H7 (cell line): ENCODE results near the gene LRRC8E. TPM values are rescaled to one million over a fixed set of nuclear protein-coding genes. Genes with fewer than 3 reads are reported as not detected.
"Not testable (repeated sequence)": the region's sequence is repeated elsewhere in the genome, so short reads cannot be mapped to it uniquely, and the experiment has no call there.

Experiments
- DNase-seq: peaks from one replicate; pipeline ENCODE4 v3.0.0; 2012
- H3K27me3 ChIP-seq: 2 replicates; pipeline ENCODE4 v1.6.0; 2011; ENCODE audit warnings: mild to moderate bottlenecking, low read length; ENCODE audit not compliant: control insufficient read depth, insufficient read depth
- H3K36me3 ChIP-seq: replicated peaks from 2 replicates; pipeline ENCODE4 v1.5.1; 2011; ENCODE audit warnings: low read length; ENCODE audit not compliant: control insufficient read depth, insufficient read depth
- H3K4me3 ChIP-seq: 2 replicates; pipeline ENCODE4 v1.5.1; 2011; ENCODE audit warnings: low read depth, mild to moderate bottlenecking, control low read depth, low read length, moderate library complexity; ENCODE audit not compliant: insufficient read depth
- total RNA-seq: library from RNA; depleted of rRNA; stranded (reverse); fragments of >200 nt; shearing (Covaris generic); gene quantifications from 2 replicates; pipeline ENCODE4 v1.2.3, GENCODE V29; 2014

LRRC8E gene
- total RNA-seq, 1 experiment from 2014 or later = 1.6 TPM

GRCh38 chr19:7926727-7927604 lies 38.7 kb downstream of the LRRC8E start:
- Histone ChIP-seq H3K36me3 (peaks cover 4% of the 10 kb centered on the region), H3K27me3 (no peaks in the 10 kb centered on the region), H3K4me3 (no peak overlapping the region)
- no peak for DNase-seq

DNA sequence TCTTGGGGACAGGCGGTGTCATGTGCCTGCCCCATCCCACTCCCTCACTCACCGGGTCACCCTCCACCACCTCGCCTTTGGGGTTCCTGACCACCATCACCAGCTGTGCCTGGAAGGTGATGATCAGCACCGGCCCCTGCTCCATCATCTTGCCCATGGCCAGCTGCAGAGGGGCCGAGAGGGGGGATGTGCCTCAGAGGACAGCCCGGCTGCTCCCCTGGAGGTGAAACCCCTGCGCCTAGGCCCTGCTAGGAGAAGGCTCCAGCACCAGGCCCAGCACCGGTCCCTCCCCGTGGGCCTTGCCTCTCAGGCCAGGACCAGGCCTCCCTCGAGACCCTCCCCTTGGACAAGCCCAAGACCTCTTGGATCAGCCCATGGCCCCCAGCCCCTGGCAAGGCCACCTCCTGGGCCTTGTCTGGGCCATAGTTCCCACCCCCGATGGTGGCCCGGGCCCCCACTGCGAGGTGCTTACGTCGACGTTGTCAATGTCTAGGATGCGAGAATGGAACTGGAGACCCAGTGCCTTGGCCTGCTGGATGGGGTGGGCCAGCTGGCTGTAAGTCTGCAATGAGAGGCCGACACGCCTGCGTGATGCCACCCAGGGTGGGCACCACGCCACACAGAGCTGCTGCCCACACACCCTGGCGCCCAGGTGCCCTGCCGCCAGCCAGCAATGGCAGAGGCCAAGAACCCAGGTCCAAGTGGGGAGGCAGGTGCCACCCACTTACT lies 39.5 kb downstream of the LRRC8E start:
- peaks cover 10% of the 10 kb centered on the region for H3K36me3 ChIP-seq
- H3K27me3 ChIP-seq = no peaks in the 10 kb centered on the region
- no peak overlapping the region for H3K4me3 ChIP-seq
- peak; percentile 43 for DNase-seq

DNA sequence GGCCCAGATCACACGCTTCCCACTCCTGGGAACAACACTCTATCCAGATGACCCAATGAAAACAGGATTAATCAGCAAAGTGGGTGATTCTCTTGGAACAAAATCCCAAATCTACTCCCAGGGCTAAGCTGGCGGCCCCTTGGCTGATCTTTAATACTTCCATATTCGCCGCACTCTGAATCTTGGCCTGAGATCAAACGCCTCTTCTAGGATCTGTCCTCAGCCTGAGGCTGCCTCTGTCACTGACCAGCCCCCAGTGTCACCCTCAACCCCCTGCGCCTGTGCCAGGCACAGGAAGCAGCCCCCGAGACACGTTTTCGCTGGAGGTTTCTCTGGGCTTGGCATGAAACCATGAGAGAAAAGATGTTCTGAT lies 40.0 kb downstream of the LRRC8E start:
- peaks cover 13% of the 10 kb centered on the region for H3K36me3 ChIP-seq
- H3K4me3 ChIP-seq = no peak overlapping the region
- no peaks in the 10 kb centered on the region for H3K27me3 ChIP-seq
- DNase-seq = no peak

- peak; percentile 96 for DNase-seq
- Histone ChIP-seq H3K27me3 (no peaks in the 10 kb centered on the region), H3K4me3 (no peak overlapping the region), H3K36me3 (peaks cover 16% of the 10 kb centered on the region)
Measured at GRCh38 chr19:7928741-7929701, 40.7 kb downstream of the LRRC8E start.

- not testable (repeated sequence) for H3K4me3 ChIP-seq, DNase-seq, H3K27me3 ChIP-seq
- peaks cover 16% of the 10 kb centered on the region for H3K36me3 ChIP-seq
Measured at GRCh38 chr19:7930030-7930429, 41.7 kb downstream of the LRRC8E start.

DNA sequence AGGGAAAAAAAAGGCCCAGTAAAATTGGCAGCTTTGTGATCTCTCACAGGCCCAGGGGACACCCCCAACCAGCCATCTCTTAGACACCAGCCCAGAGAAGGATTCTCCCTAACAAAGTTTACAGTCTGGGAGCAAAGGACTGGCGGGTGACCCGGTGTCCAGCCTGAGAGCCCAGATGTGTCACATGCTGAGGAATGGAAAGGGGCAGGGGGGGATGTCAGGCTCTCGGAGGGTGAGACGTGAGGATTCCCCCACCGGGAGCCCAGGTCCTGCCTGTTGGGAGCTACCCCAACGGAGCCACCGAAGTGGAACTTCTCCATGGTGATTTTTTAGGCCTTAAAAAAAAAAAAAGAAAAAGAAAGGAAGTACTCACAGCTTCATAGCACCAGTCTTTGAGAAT lies 42.5 kb downstream of the LRRC8E start:
- peaks cover 22% of the 10 kb centered on the region for H3K36me3 ChIP-seq
- peak; percentile 20 for DNase-seq
- H3K4me3 ChIP-seq = no peak overlapping the region
- no peaks in the 10 kb centered on the region for H3K27me3 ChIP-seq

DNA sequence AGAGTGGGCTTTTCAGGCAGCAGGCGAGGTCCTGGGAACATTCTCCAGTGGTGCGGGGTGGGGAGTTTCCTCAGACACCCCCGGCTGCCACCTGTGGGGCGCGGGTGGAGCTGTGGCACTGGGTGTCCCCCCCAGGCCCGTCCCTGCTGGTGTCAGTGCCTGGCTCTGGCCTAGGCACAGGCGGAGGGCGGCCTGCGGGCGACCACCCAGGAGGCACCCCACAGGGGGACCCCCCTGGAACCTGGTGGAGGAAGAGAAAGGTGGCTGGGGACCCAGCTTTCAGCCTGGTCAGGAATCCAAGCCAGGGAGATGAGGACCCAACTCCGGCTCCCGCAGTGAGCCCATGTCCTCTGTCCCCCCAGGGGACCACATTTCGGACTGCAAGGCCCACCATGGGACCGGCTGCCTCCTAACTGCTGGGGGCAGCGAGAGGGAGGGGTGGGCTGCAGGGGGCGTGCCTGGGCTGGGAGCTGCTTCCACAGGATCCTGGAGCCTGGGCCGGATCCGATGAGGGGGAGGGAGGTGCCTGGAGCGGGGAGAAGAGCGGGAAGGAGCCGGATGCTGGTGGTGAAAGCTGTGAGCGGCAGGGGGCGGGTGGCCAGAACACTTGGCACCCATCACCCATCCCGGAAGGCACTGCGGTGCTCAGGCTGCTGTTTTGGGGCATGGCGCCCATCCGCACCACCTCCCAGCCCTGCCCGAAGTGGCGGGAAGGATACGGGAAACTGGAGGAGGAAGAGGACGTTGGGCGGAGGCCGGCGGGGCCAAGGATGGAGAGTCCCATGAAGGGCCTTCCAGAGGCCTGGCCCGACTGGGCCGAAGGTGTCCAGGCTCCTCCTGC lies 43.1 kb downstream of the LRRC8E start:
- no peaks in the 10 kb centered on the region for H3K27me3 ChIP-seq
- DNase-seq = no peak
- no peak overlapping the region for H3K4me3 ChIP-seq
- peaks cover 22% of the 10 kb centered on the region for H3K36me3 ChIP-seq

- H3K36me3 ChIP-seq = peaks cover 26% of the 10 kb centered on the region
- no peak overlapping the region for H3K4me3 ChIP-seq
- H3K27me3 ChIP-seq = no peaks in the 10 kb centered on the region
- peak; percentile 30 for DNase-seq
Measured at GRCh38 chr19:7932276-7932929, 44.1 kb downstream of the LRRC8E start.

- DNase-seq = peak; percentile 30
- peaks cover 30% of the 10 kb centered on the region for H3K36me3 ChIP-seq
- no peak overlapping the region for H3K4me3 ChIP-seq
- no peaks in the 10 kb centered on the region for H3K27me3 ChIP-seq
Measured at GRCh38 chr19:7932930-7933300, 44.6 kb downstream of the LRRC8E start.

DNA sequence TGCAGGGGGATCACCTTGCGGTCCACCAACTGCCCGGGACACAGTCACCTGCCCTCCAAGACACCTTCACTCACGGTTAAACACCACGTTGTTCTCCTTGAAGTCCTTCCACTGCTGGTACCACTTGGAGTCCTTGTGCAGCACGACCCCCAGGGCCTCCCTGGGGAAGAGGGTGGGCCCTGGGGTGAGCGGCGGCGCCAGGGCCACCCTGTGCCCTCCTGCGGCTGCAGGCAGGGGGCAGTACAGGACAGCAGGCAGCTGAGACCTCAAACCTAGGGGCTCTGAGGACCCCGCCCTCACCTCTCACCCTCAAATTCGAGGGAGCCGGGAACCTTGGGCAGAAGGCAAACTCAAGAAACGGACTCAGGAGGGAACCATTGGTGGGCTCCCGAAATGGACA lies 45.1 kb downstream of the LRRC8E start:
- Histone ChIP-seq H3K27me3 (no peaks in the 10 kb centered on the region), H3K36me3 (peaks cover 30% of the 10 kb centered on the region), H3K4me3 (no peak overlapping the region)
- peak; percentile 80 for DNase-seq

GRCh38 chr19:7933828-7934725 lies 45.8 kb downstream of the LRRC8E start:
- Histone ChIP-seq H3K27me3 (no peaks in the 10 kb centered on the region), H3K4me3 (no peak overlapping the region), H3K36me3 (peaks cover 30% of the 10 kb centered on the region)
- DNase-seq = peak; percentile 45

- no peak for DNase-seq
- Histone ChIP-seq H3K36me3 (peaks cover 30% of the 10 kb centered on the region), H3K4me3 (no peak overlapping the region), H3K27me3 (no peaks in the 10 kb centered on the region)
Measured at GRCh38 chr19:7934766-7935165, 46.5 kb downstream of the LRRC8E start.
